Subcutaneous adipose tissue (tissue), 4 donors: ENCODE measurements around the gene AHNAK2. TPM values are rescaled to one million over a fixed set of nuclear protein-coding genes. Genes with fewer than 3 reads are reported as not detected.

Experiments
- total RNA-seq, 4 donors: library from RNA; depleted of rRNA; stranded (reverse); fragments of >200 nt; gene quantifications; one replicate each; pipeline ENCODE4 v1.1.0, GENCODE V29; 2016
- TF ChIP-seq, protein P1 (sequence below): fragments of 450-650 bp; IDR thresholded peaks from one replicate; pipeline ENCODE4 v1.5.1; 2016; ENCODE audit warnings: low read depth, mild to moderate bottlenecking, control low read depth, antibody characterized with exemption, moderate library complexity

The AHNAK2 gene
- total RNA-seq, 4 donors from 2014 or later = 36.9 to 77.5 (median 43.9) TPM

DNA sequence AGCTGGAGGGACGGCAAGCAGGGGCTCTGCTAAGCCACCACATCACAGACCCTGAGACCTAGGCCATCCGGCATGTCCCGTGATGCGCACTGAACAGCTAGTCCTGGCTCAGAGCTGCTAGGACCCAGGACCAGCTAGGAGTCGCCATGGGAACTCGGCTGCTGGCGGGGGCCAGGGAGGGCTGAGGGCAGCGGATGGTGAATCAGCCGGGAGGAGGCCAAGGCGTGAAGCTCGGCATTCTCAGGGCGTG, 5.1 kb downstream of the AHNAK2 start:
- TF ChIP-seq, protein P1, sequence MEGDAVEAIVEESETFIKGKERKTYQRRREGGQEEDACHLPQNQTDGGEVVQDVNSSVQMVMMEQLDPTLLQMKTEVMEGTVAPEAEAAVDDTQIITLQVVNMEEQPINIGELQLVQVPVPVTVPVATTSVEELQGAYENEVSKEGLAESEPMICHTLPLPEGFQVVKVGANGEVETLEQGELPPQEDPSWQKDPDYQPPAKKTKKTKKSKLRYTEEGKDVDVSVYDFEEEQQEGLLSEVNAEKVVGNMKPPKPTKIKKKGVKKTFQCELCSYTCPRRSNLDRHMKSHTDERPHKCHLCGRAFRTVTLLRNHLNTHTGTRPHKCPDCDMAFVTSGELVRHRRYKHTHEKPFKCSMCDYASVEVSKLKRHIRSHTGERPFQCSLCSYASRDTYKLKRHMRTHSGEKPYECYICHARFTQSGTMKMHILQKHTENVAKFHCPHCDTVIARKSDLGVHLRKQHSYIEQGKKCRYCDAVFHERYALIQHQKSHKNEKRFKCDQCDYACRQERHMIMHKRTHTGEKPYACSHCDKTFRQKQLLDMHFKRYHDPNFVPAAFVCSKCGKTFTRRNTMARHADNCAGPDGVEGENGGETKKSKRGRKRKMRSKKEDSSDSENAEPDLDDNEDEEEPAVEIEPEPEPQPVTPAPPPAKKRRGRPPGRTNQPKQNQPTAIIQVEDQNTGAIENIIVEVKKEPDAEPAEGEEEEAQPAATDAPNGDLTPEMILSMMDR = no peak

DNA sequence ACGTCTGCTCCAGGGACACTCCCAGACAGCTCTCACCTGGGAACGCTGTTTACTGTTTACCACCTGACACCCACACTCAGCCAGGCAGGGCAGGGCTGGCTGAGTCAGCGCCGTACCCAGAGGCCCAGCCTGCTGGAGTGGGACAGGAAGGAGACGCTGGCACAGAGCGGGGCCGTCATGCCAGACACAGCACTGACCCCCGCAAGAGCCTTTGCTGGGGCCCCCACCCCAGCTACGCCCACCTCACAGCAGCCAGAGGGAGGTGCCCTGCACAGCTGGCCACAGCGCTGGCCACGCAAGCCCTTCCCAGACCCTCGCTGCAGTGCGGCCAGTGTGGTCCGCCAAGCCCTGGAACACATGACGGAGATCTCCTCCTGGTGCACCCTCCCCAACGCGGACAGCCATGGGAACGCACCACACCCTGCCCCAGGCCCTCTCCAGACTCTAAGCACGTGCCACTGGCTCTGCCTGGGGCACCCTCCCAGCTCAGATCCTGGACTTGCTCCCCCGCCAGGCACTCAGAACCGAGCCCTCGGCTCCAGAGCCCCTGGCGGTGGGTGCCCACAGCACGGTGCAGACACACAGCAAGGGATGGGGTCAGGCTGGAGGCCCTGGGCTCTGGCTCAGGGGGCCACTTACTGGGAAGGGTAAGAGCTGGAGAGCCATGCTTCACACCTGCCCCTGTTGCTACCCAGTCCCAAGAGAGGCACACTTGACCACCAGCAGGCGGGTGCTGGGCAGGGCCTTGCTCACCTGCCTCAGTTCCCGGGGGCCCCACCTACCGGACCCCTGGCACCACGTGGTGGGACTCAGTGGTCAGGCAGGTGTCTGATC, 5.7 kb downstream of the AHNAK2 start:
- TF ChIP-seq, protein P1 = no peak

DNA sequence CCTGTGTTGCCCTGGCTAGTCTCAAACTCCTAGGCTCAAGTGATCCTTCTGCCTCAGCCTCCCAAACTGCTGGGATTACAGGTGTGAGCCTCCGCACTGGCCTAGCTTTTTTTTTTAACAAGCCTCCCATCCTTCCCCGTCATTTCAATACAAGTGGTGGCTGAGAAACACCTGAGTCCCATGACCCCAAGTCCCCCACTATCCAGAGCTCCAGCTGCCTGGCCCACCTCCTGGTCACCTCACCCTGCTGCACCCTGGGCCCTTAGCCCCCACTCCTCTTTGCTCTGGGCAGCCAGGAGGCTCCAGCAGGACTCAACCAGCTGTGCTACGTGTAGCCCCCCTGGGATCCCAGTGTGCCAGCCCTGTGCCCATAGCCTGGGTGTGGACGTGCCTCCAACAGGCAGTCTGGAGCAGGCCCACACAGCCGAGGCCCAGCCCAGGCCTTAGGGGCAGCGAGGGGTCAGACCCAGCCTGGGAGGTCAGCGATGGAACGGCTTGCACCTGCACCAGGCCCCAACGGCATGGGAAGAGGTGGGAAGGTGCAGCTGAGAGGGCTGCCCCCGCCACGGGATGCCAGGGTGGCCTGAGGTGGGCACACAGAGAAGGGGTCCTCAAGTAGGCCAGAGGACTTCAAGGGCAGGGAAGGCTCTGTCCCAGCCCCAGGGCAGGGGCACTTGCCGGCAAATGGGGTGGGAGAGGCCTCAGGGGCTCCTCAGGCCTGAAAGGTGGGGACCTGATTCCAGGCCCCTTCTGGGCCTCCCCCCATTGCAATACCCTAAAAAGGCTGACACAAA, 6.5 kb downstream of the AHNAK2 start:
- TF ChIP-seq, protein P1 = no peak

DNA sequence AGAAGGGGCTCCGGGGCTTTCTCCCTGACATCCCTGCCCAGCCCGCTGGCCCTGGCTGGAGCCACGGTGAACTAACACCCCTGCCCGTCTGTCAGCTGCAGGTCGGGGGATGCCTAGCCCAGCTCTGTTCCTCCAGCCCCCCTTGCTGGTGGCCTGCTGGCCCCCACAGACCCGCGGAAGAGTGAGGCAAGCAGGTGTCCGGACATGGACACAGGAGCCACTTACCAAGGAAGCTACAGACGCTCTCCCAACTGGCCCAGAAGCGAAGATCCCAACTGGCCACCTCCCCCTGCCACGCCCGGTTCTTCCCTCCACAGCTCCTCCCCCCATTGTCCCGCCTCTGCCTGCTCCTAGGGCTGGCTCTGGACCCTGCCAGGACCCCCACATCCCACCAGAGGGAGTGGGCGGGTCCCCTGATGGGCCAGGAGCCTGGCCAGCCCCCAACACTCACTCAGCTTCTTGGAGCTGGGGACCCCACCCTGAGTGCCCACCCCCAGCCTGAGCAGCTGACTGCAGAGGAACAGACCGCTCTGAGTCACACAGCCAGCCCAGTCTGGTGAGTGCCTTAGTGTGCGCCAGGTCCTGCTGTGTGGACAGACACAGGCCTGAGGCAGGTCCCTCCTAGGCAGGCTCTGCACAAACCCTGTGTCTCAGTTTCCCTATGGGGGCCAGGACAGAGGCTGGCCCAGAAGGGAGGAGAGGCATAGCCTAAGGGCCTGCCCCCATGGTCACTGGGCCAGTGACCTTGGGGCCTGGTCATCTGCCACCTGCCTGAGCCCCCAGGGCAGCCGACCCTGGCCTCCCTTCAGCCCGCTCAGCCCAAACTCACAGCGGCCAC, 7.7 kb downstream of the AHNAK2 start:
- TF ChIP-seq, protein P1 = no peak

DNA sequence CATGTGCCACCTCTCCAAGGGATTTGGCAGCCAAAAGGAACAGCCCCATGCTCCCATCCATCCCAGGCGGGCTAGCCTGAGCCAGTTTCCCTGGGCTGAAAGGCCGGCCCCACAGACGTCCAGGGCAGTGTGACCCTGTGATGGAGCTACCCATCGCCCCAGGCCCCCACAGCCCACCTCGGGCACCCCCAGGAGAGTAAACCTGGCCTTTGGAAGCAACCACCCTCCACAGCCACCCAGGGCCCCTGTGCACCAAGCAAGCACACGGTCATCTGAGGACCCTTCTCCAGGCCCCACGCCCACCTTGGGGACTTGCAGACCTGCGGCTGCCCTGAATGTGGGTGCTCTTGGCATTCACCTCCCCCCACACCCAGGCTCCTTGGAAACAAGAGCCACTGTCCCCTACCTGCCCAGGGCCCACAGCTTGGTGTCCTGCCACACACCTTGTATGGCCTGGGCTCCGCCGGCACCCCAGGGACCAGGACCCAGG, 8.4 kb downstream of the AHNAK2 start:
- TF ChIP-seq, protein P1 = no peak

DNA sequence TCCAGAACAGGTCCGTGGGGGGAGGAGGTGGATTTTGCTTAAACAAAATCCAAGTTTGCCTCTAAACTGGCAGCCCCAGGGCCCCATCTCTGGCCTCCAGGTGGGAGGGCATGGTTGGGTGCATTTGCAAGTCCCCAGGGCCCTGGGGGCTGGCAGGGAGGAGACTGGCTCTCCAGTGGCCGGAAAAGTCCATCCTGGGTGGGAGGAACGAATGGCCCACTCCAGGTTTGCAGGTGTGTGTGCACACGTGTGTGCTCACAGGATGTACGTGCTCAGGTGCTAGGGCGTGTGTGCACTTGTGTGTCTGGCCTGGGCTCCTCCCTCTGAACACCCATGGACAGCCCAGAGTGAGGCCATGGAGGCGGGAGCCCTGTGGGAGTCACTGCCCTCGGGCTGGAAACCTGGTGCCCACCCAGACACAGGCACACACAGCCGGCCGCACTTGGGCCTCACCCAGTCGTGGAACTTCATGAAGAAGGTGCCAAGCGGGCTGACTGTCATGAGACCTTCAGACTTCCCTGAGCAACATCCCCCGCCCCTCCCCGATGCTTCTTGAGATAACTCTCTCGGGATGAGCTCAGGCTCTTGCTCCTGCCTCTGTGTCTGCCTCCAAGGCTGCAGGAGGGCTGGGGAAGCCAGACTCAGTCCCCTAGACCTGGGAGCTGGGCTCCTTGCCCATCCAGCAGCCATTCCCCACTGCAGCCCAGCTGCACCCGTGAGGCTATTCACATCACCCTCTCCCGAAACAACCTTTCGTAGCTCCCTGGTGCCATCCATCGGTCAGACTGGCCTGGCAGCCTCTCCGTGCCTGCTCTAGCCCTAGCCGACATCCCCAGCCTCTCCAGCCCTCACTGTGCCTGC, 9.4 kb downstream of the AHNAK2 start:
- TF ChIP-seq, protein P1 = no peak
